Astrocyte of the hippocampus (primary cell): ENCODE data around the gene RSPH1.
A peak's percentile ranks its signal among the peaks of the same experiment; 100 is the strongest.

Experiments
- DNase-seq: peaks from one replicate; pipeline ENCODE4 v3.0.0; 2011; ENCODE audit warnings: low read depth, low spot score

Gene RSPH1

GRCh38 chr21:42496120-42496838 lies at the start of gene RSPH1:
RSPH1 (minus strand) TSS chr21:42496224; CDS start chr21:42496186, 38 bp downstream.
- peak; percentile 100 for DNase-seq

GRCh38 chr21:42545745-42546144 lies 49.7 kb upstream of the RSPH1 start:
- no peak for DNase-seq

- no peak for DNase-seq
Observed at GRCh38 chr21:42545317-42545716, 49.3 kb upstream of the RSPH1 start.

- DNase-seq: no peak
Observed at GRCh38 chr21:42544544-42544943, 48.5 kb upstream of the RSPH1 start.

GRCh38 chr21:42543106-42543847 lies 47.3 kb upstream of the RSPH1 start:
- no peak for DNase-seq

- DNase-seq: no peak
Observed at GRCh38 chr21:42542596-42542995, 46.6 kb upstream of the RSPH1 start.

GRCh38 chr21:42542196-42542595 lies 46.2 kb upstream of the RSPH1 start:
- no peak for DNase-seq

- DNase-seq: no peak
Observed at GRCh38 chr21:42541618-42542017, 45.6 kb upstream of the RSPH1 start.

- no peak for DNase-seq
Observed at GRCh38 chr21:42541174-42541573, 45.1 kb upstream of the RSPH1 start.

GRCh38 chr21:42540396-42540795 lies 44.4 kb upstream of the RSPH1 start:
- DNase-seq: no peak

GRCh38 chr21:42539931-42540343 lies 43.9 kb upstream of the RSPH1 start:
- no peak for DNase-seq

- DNase-seq: no peak
Observed at GRCh38 chr21:42539342-42539741, 43.3 kb upstream of the RSPH1 start.

- DNase-seq: no peak
Observed at GRCh38 chr21:42538479-42539275, 42.7 kb upstream of the RSPH1 start.

GRCh38 chr21:42537106-42537742 lies 41.2 kb upstream of the RSPH1 start:
- peak; percentile 28 for DNase-seq

GRCh38 chr21:42536601-42537000 lies 40.6 kb upstream of the RSPH1 start:
- DNase-seq: no peak

- DNase-seq: no peak
Observed at GRCh38 chr21:42535602-42536171, 39.7 kb upstream of the RSPH1 start.

- DNase-seq: no peak
Observed at GRCh38 chr21:42534421-42535378, 38.7 kb upstream of the RSPH1 start.

- no peak for DNase-seq
Observed at GRCh38 chr21:42533963-42534355, 37.9 kb upstream of the RSPH1 start.

- DNase-seq: no peak
Observed at GRCh38 chr21:42533306-42533962, 37.4 kb upstream of the RSPH1 start.
